Measurements from ENCODE around the gene CTRB2. TPM values are rescaled to one million over a fixed set of nuclear protein-coding genes. Genes with fewer than 3 reads are reported as not detected.
A peak's percentile ranks its signal among the peaks of the same experiment; 100 is the strongest.

Gene CTRB2
- total RNA-seq, 6 donors from 2014 or later = 9.8 to 15.9 TPM; not detected in 4

GRCh38 chr16:75196836-75197235 is 10.1 kb downstream of the CTRB2 start:
- DNase-seq = peak in 1 of 2 donors; percentile 6
- WGBS, 2 donors = 89 to 92% methylated on average over 8 of the region's 9 CpGs
- Histone ChIP-seq H3K36me3 (no peaks in the 10 kb centered on the region), H3K4me1 (peaks cover 0 to 6% (median 1%) of the 10 kb centered on the region in 4 donors), H3K9me3 (no peaks in the 10 kb centered on the region), H3K4me3 (no peak overlapping the region), H3K27ac (no peak overlapping the region), H3K27me3 (no peaks in the 10 kb centered on the region)
- TF ChIP-seq POLR2A (IDR thresholded peaks at IDR 0.05) = no peak
- TF ChIP-seq EP300 (IDR thresholded peaks at IDR 0.05) = no peak
- no peak for TF ChIP-seq CTCF (IDR thresholded peaks at IDR 0.05)
- no peak for TF ChIP-seq POLR2AphosphoS5 (IDR thresholded peaks at IDR 0.05)
- ATAC-seq (ENCODE audit: low FRiP score in 2 of 2) = no peak

- Histone ChIP-seq H3K36me3 (no peaks in the 10 kb centered on the region), H3K4me3 (no peak overlapping the region), H3K27ac (no peak overlapping the region), H3K4me1 (peaks cover 0 to 6% (median 1%) of the 10 kb centered on the region in 4 donors), H3K9me3 (no peaks in the 10 kb centered on the region), H3K27me3 (no peaks in the 10 kb centered on the region)
- ATAC-seq (ENCODE audit: low FRiP score in 2 of 2) (no peak), DNase-seq (no peak)
- WGBS, 2 donors = 86 to 91% methylated on average over 21 to 23 of the region's 24 CpGs
- TF ChIP-seq POLR2AphosphoS5 (IDR thresholded peaks at IDR 0.05) = no peak
- no peak for TF ChIP-seq POLR2A (IDR thresholded peaks at IDR 0.05)
- TF ChIP-seq CTCF (IDR thresholded peaks at IDR 0.05) = no peak
- no peak for TF ChIP-seq EP300 (IDR thresholded peaks at IDR 0.05)
These were observed 10.9 kb downstream of the CTRB2 start for GRCh38 chr16:75195811-75196790.

- TF ChIP-seq POLR2AphosphoS5 (IDR thresholded peaks at IDR 0.05) (no peak), POLR2A (IDR thresholded peaks at IDR 0.05) (no peak), CTCF (IDR thresholded peaks at IDR 0.05) (no peak), EP300 (IDR thresholded peaks at IDR 0.05) (no peak)
- DNase-seq (peak in 1 of 2 donors; percentile 41), ATAC-seq (ENCODE audit: low FRiP score in 2 of 2) (no peak)
- Histone ChIP-seq H3K27ac (no peak overlapping the region), H3K9me3 (no peaks in the 10 kb centered on the region), H3K4me1 (no peaks in the 10 kb centered on the region), H3K36me3 (no peaks in the 10 kb centered on the region), H3K27me3 (no peaks in the 10 kb centered on the region), H3K4me3 (no peak overlapping the region)
- WGBS, 2 donors = 85 to 86% methylated on average over 8 to 10 of the region's 10 CpGs
These were observed 13.1 kb downstream of the CTRB2 start for GRCh38 chr16:75193730-75194444.

GRCh38 chr16:75193265-75193650 is 13.7 kb downstream of the CTRB2 start:
- TF ChIP-seq CTCF (IDR thresholded peaks at IDR 0.05) = no peak
- no peak for TF ChIP-seq EP300 (IDR thresholded peaks at IDR 0.05)
- TF ChIP-seq POLR2A (IDR thresholded peaks at IDR 0.05) = no peak
- TF ChIP-seq POLR2AphosphoS5 (IDR thresholded peaks at IDR 0.05) = no peak
- Histone ChIP-seq H3K4me3 (no peak overlapping the region), H3K4me1 (no peaks in the 10 kb centered on the region), H3K9me3 (no peaks in the 10 kb centered on the region), H3K27ac (no peak overlapping the region), H3K27me3 (no peaks in the 10 kb centered on the region), H3K36me3 (no peaks in the 10 kb centered on the region)
- ATAC-seq (ENCODE audit: low FRiP score in 2 of 2) (no peak), DNase-seq (no peak)
- WGBS, 2 donors = 83 to 92% methylated on average over 4 of the region's 4 CpGs
